HepG2 (cell line): ENCODE data around the gene ACE2.

Experiments
- CBX5 ChIP-seq: sonication (generic); formaldehyde crosslinking; IDR thresholded peaks from 2 replicates; pipeline ENCODE4 v1.4.0; 2020; ENCODE audit warnings: missing genetic modification reagents, borderline replicate concordance
- ZNF768 ChIP-seq: sonication (generic); formaldehyde crosslinking; IDR thresholded peaks from 2 replicates; pipeline ENCODE4 v1.4.0; 2020; ENCODE audit warnings: missing genetic modification reagents

DNA sequence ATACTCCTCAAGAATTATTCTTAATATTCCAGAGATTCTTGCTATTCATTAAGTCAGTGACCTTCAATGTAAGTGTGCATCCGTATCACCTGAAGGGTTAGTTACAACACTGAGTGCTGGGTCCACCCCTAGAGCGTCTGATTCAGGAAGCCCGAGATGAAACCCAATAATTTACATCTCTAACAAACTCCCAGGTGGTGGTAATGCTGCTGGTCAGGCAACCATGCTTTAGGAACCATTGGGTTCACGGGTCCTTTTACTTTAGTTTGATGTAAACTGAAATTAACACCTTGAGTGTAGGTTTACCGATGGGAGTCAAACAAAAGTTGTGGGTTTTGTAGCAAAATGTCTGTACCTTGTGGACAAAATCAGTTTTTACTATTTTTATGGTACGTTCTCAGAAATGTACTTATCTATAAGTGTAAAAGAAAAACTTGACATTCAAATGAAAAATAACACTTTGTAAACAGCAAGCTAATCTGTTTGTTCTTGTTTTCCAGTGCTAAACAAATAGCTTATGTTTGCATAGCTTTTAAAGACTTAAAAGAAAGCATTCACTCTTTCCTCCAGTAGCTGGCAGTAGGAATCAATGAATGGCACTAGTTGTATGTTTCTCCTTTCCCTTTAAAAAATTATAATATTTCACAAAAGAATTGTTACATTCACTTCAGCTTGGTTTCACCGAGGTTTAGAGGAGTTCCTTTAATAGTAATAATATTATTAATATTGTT is 32.7 kb downstream of the ACE2 start:
- TF ChIP-seq ZNF768 (CRISPR knock-in tag) (no peak), CBX5 (CRISPR knock-in tag) (no peak)
